Stimulated activated naive CD8-positive, alpha-beta T cell treated with anti-CD3 and anti-CD28 coated beads, Interleukin-15, Interleukin-2, amounts not matched to agents 100 U/mL and 50 U/mL, for 24 hours (primary cell): ENCODE measurements around the gene VAT1L.

Experiments
- ATAC-seq: fragments of 150-1000 bp; cut with Tn5 transposase; one replicate; pipeline ENCODE4 v1.10.0; 2021
- DNase-seq: peaks from one replicate; pipeline ENCODE4 v3.0.0; 2021

The VAT1L gene

GRCh38 chr16:77869997-77870813, 81.8 kb downstream of the VAT1L start:
- DNase-seq (no peak), ATAC-seq (no peak)

GRCh38 chr16:77871932-77872331, 83.6 kb downstream of the VAT1L start:
- ATAC-seq (no peak), DNase-seq (no peak)

- ATAC-seq = no peak
- no peak for DNase-seq
Measured at GRCh38 chr16:77873066-77873465, 84.7 kb downstream of the VAT1L start.

DNA sequence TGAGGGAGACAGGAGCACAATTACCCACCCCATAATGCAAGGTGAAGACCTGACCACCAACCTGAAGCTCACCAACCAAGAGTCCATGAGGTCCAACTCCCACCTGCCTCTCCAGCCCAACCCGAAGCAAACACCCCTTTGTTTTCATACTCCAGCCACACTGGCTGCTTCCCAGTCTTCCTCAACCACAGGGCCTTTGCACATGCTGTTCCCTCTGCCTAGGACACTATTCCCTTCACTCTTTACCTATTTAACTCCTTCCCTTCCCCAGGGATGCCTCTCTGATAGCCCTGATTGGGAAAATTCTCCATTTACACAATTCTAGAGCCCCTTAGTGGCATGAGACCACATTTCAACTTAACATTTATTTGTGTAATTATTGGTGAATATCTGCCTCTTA, 86.0 kb downstream of the VAT1L start:
- no peak for ATAC-seq

DNA sequence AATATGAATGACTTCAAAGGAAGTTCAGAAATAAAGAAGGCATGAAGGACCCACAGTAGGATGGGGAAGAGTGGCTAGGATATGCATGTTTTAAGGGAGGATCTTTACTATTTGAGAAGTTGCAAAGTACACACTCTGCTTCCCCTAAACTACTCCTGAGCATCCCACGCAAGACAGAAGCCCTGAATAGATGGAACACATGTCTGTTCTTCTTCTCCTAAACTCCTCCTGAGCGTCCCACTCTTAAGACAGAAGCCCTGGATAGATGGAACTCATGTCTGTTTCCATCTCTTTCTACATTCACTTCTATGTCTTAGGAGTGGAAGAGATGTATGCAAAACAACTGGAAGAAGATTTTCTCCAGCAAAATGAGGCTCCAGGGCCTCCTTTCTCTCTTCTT, 88.4 kb downstream of the VAT1L start:
- DNase-seq (no peak), ATAC-seq (no peak)

More for the DNA sequence above, 86.0 kb downstream of the VAT1L start:
- no peak for DNase-seq

DNA sequence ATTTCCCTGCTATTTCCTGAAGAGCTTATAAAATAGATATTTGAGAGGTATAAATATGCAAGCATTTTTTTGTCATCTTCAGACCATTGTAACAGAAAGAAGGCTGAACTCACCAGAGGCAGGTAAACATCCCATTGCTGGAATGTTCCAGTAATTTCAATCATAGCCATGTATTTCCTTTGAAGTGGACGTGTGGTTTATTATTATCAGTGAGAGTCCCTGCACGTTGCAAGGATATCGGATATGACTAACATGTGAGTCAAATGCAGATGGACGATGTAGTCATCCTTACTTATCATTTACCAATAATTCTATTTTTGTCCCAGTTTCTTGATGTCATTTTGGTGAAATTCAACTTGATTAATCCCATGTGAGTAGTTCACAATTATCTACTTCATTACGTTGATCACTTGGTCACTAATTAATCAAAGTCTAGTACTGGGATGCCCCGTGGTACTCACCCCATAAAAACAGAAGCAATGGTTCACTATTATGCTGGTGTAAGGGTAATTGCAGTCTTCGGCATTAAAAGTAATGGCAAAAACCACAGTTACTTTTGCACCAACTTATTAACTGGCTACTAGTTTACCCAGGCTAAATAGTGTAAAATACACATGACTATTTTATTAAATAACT, 89.5 kb downstream of the VAT1L start:
- DNase-seq = no peak
- no peak for ATAC-seq

DNA sequence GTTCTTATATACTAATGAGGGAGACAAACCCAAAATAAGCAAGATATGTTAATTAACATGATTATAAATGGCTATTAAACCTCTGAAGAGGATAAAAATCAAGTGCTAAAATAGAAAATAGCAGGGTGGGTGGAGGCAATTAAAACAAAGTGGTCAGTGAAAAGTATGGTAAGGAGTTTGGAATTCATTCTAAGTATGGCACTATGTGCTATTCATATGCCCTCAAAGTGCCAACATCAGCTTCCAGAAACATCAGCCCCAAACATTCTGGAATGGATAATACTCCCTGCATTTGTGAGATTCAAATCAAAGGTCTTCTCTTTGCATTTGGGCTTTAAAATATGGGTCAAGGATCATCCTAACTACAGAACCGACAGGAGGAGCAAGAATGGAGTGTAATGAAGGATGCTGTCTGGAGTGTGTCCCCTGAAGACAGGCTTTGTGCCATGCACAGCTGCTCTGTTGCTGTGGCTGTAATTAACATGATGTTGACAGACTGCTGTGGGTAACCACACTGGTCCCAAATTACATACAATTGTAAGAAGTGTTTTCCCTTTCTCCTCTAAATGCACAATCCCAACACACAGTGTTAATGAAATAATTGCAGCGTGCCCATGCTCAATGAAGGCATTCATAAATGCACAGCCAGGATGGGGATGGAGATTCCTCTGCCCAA, 93.1 kb downstream of the VAT1L start:
- no peak for ATAC-seq

DNA sequence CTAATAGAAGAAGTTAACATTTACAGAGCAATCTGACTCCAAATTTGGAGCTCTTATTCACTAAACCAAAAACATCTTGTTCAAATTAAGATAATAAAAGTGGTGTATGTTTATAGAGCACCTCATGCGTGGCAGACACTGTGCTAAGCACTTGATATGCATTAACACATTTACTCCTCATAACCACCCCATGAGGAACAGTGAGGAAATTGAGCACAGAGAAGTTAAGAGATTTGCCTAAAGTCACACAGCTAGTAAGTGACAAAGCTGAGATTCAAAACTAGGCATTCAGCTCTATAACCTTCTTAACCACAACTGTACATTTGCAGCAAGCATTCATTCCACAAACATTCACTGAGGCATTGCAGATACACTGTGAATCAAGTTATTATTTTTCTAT, 94.0 kb downstream of the VAT1L start:
- ATAC-seq = no peak
- DNase-seq = no peak

More for the DNA sequence above, 93.1 kb downstream of the VAT1L start:
- no peak for DNase-seq

DNA sequence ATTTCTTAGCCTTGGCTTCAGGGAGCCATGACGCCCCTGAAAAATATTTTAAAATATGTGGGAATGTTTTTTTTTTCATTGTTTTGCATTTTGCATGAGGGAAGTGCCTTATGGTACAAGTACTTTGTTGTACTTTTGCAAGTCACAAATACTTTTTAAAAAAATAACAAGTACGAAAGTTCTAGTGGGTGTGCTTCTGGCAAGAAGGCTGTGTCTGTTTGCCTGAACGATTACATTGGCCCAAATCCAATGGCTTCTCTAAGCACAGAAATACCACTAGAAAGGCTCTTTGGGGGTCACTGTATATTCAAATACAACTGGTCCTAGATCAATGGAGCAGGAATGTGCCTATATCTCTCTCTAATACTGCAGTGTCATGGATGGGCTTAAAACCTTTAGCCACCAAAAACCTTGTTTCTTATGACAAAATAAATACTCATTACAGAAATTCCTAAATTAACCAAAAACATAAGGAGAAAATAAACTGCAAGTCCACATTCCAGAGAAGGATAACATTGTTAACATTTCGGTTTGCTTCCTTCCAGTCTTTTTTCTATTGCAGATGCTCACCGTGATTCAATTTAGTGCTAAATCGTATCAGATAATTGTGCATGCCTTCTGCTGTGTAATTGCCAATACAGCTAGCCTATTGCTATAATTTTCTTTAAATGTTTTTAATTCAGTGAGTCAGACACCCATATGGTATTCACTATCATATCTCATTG, 97.4 kb downstream of the VAT1L start:
- no peak for ATAC-seq

GRCh38 chr16:77888871-77889270, 100.5 kb downstream of the VAT1L start:
- no peak for ATAC-seq
- no peak for DNase-seq

More for the DNA sequence above, 97.4 kb downstream of the VAT1L start:
- DNase-seq = no peak

- ATAC-seq (no peak), DNase-seq (no peak)
Measured at GRCh38 chr16:77890075-77890474, 101.7 kb downstream of the VAT1L start.

DNA sequence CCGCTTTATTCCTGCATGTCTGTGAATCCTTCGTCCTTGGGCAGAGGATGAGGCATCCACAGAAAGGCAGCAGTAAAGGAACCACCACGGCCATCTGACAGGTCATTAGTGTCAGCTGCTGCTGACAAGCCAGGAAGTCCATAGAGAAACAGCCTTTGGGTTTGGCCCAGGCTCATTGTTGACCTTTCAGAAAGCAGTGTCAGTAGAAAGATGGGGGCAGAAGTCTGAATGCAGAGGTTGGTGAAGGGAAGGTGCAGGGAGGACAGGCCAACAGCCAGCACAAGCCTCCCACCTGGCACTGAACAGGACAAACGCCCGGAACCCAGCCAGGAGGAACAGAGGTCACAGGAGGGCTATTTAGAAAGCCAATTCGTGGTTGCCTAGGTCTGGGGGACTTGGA, 105.8 kb downstream of the VAT1L start:
- no peak for DNase-seq
- ATAC-seq = no peak

DNA sequence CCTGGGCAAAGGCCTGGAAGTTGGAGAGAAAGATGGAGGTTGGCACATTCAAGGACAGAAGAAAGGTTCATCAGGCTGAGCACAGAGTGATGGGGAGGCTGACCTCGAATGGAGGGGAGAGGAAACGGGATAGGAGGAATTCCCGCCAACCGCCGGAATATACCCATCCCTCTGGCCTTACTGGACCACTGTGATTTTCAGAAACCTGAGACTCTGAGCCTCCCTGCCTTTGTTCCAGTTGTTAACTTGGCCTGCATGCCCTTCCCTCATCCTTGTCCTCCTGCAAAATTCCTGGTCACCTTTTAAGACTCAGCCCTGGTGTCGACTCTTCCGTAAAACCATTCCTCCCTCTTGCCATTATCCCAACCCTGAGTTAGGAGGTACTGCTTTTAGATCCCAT, 107.6 kb downstream of the VAT1L start:
- DNase-seq (no peak), ATAC-seq (no peak)

DNA sequence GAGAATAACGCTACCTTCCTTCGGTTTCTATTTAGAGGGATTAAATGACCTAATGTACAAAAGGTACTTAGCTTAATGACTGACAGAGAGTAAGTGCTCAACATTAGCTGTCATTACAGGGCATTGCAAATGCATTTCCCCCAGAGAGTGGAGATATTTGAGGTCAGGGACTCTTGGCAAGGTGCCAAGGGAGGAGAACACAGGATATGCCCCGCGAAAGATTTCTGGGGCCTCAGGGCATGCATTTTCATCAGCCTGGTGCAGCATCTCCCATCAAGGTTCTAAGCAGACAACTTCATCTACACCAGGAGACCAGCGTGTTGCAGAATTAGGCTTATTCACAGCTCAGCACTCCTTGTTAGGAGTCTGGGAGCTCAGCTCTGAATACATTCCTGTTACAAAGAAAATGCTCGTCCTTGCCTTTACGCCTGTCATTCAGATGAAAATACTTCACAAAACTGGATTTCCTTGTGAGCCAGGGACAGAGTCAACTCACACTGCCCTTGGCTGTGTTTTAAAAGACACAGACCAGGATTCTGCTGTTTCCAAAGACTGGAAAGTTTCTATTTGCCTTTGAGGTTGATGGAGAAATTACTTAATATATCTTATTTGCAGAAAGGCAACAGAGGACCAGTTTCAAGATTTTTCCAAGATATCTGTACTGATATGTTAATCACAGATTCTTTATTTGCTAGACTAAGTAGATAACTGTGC, 108.2 kb downstream of the VAT1L start:
- DNase-seq (no peak), ATAC-seq (no peak)

GRCh38 chr16:77897129-77897437, 108.7 kb downstream of the VAT1L start:
- ATAC-seq (no peak), DNase-seq (no peak)

GRCh38 chr16:77897831-77898605, 109.7 kb downstream of the VAT1L start:
- ATAC-seq = no peak

GRCh38 chr16:77898671-77899211, 110.4 kb downstream of the VAT1L start:
- ATAC-seq (no peak), DNase-seq (no peak)

More at GRCh38 chr16:77897831-77898605, 109.7 kb downstream of the VAT1L start:
- DNase-seq = no peak

DNA sequence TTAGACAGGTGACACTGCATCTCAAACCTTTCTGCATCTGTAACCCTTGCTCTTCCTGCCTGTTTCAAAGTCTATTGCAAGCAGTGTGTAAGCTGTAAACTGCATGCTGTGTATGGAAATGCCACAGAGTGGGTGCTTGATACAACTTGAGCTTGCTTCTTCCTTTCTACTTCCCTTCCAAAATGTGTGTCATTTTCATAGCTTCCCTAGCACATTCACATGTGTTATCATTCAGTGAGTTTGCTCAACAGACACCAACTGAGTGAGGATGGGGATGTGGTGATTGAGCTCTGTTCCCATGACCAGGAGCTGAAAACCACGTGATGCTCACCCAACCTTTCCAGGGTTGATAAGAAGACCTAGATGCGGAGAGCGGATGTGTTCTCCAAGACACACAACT, 111.1 kb downstream of the VAT1L start:
- no peak for DNase-seq
- no peak for ATAC-seq

DNA sequence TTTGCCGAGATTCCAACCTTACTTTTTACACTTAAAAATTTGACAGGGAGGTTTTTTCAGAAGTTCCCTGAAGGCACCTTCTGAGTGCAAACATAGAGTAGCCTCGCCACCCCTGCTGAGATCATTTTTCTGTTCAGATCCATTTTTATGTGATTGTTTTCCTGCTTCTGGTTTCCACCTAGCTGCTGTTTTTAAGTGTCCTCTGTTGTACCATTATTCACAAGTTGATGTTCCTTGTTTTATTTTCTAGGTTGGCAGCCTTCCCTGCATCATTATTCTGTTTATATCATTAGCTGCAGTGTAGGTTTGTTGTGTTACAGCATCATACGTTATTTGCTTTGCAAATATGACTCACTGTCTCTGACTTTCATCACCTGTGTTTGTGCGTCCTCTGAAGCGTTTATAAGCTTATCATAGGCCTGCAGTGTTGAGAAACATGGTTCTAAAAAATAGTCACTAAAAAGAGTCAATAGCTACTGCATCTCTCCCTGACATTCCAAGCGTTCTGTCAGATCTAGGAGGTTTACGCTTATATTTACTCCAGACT, 117.1 kb downstream of the VAT1L start:
- no peak for DNase-seq
- no peak for ATAC-seq

DNA sequence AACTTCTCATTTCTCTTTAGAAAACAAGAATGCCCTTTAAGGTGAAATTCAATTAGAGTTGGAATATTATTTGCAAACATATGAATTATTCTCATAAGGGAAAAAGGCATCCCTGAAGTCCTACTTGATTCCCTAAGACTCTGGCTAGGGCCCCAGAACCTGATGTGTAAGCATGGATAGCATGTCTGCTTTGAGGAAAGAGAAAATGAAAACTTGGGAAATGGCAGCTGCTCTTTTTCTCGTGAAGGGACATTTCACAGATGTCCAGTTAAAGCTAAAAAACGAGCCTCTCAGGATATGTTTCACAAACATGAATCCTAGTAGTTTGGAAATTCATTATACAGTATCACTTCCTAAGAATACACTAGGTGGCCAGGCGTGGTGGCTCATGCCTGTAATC, 121.7 kb downstream of the VAT1L start:
- no peak for ATAC-seq
- no peak for DNase-seq

DNA sequence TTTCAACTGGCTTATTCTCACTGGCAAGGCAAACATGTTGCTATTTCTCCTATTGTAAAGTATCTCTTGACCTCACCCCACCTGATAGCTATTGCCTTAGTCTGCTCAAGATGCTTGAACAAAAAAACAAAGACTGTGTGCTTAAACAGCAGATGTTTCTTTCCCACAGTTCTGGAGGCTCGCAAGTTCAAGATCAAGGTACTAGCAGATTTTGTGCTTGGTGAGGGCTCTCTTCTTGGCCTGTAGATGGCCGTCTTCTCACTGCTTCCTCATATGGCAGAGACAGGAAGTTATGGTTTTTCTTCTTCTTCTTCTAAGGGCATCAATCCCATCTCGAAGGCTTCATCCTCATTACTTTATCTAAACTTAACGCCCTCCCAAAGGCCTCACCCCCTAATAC, 124.3 kb downstream of the VAT1L start:
- no peak for ATAC-seq
- DNase-seq = no peak
